ENCODE measurements around the gene TMX4. TPM values are rescaled to one million over a fixed set of nuclear protein-coding genes. Genes with fewer than 3 reads are reported as not detected.

TMX4 gene
- total and polyA plus RNA-seq, 2 of the 8 experiments (the other 6 are each of a cell fraction or from before 2014, with no cell fraction given): 2.1 to 7.8 TPM

DNA sequence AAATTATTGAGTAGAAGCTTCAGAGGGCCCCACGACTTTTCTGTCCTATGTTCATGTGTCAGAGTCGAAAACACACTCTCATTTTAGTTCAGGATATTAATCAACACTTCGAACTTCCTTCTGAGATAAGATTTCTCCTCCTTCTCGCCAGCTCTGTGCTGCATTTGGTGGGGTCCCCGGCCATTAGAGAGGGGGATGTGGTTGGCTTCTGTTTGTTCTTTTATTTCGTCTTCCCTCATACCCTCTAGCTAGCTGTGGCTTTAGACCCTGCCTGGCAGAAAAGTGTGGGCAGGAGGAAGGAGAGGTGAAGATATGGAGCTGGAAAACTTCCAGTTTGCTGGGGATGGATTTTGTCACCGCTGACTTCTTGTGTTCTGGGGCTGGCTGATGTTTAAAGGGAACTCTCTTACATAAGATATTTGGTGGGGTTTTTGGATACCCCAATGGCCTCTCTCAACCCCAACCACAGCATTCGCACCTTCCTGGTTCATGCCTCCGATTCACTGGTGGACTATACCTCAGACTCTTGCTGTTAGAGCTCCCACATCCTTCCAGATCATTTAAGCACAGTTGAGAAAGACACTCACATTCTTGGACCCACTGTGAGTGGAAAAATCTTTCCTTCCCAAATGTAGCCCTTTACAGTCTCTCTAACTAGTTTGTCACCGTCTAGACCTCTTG lies 30.7 kb upstream of the TMX4 start:
- DNase-seq (ENCODE audit: low read depth in 1 of 2, low spot score in 2 of 2) (no peak), FAIRE-seq (no peak)
- no peaks in the 10 kb centered on the region; the same call in 1 of the 2 replicates for H3K23me2 ChIP-seq (ENCODE audit: low read depth, low read length)
- H3K4ac ChIP-seq (replicated peaks; ENCODE audit: insufficient read length, low read depth, low read length): no peak overlapping the region
- H4K91ac ChIP-seq (replicated peaks; ENCODE audit: insufficient read length, low read length): no peak overlapping the region
- H2BK12ac ChIP-seq (ENCODE audit: low read depth, low read length): no peak overlapping the region
- H3K79me2 ChIP-seq (ENCODE audit: control insufficient read depth in 1 of 2, insufficient read depth in 2 of 2, low read length in 2 of 2): no peaks in the 10 kb centered on the region
- H4K5ac ChIP-seq (ENCODE audit: insufficient read length, low read depth, low read length): no peak overlapping the region
- no peaks in the 10 kb centered on the region for H3K4me1 ChIP-seq (replicated peaks in 1 of 4; ENCODE audit: control insufficient read depth in 3 of 4, insufficient read depth in 4 of 4, low read length in 3 of 4)
- no peak overlapping the region for H3K23ac ChIP-seq (ENCODE audit: insufficient read length)
- H2AFZ ChIP-seq (ENCODE audit: low read length): no peak overlapping the region
- 89% methylated on average over 10 of the region's 10 CpGs; no CpG with 5 or more reads in 1 of the 2 experiments for WGBS, 2 experiments (ENCODE audit: extremely low coverage in 1 of 2, insufficient coverage in 1 of 2, insufficient read length in 1 of 2, insufficient replicate concordance in 2 of 2, low coverage in 1 of 2, low lambda C conversion rate in 2 of 2, missing lambda C conversion rate in 1 of 2)
- no peak overlapping the region for H2BK15ac ChIP-seq (ENCODE audit: low read length)
- ChIA-PET CTCF (ENCODE audit: partially characterized antibody) (interaction anchor here (0.9 to 1.3 kb wide), 3 partner anchors 17 to 335 kb away, joined by 3 read pairs; no protein-coding TSS in a partner anchor), POLR2A (ENCODE audit: partially characterized antibody) (no interaction called here)
- H3K56ac ChIP-seq (replicated peaks; ENCODE audit: insufficient read length, low read depth, low read length): no peak overlapping the region
- no peaks in the 10 kb centered on the region for H3K79me1 ChIP-seq (ENCODE audit: low read depth, low read length)
- no peaks in the 10 kb centered on the region for H3K27me3 ChIP-seq (replicated peaks in 1 of 4; ENCODE audit: control insufficient read depth in 3 of 4, extremely low read depth in 1 of 4, insufficient read depth in 3 of 4, low read length in 3 of 4)
- H3K9ac ChIP-seq (replicated peaks in 1 of 4; ENCODE audit: extremely low read depth in 1 of 4, low read depth in 3 of 4, low read length in 3 of 4): no peak overlapping the region
- H3K4me2 ChIP-seq (ENCODE audit: insufficient read depth in 1 of 2, low read depth in 2 of 2, low read length in 2 of 2): no peak overlapping the region
- H2BK5ac ChIP-seq (ENCODE audit: low read depth, low read length): no peak overlapping the region
- H2BK20ac ChIP-seq (ENCODE audit: low read length): no peak overlapping the region
- H2AK5ac ChIP-seq (ENCODE audit: low read depth, low read length): no peak overlapping the region
- no peaks in the 10 kb centered on the region for H3K36me3 ChIP-seq (ENCODE audit: control insufficient read depth in 2 of 4, insufficient read depth in 4 of 4, low read length in 3 of 4)
- no peak overlapping the region for H4K8ac ChIP-seq (ENCODE audit: extremely low read depth, insufficient read depth, low read length)
- no peaks in the 10 kb centered on the region for H4K20me1 ChIP-seq (replicated peaks in 1 of 2; ENCODE audit: control insufficient read depth in 1 of 2, insufficient read depth in 2 of 2, low read length in 2 of 2)
- H3K27ac ChIP-seq (ENCODE audit: low read depth, low read length): no peak overlapping the region
- no peak overlapping the region for H2BK120ac ChIP-seq (replicated peaks; ENCODE audit: low read depth, low read length)
- H3K4me3 ChIP-seq (ENCODE audit: extremely low read depth in 1 of 4, insufficient read depth in 2 of 4, low read depth in 3 of 4, low read length in 4 of 4): no peak overlapping the region
- no peak overlapping the region for H3K18ac ChIP-seq (ENCODE audit: extremely low read depth, low read length)
- TF ChIP-seq CEBPB (IDR thresholded peaks at IDR 0.05; ENCODE audit: low read depth, low read length) (no peak), JUN (IDR thresholded peaks at IDR 0.05; ENCODE audit: low read depth, low read length) (no peak), EGR1 (IDR thresholded peaks at IDR 0.05; ENCODE audit: borderline replicate concordance, low read depth, low read length) (no peak), TAF1 (IDR thresholded peaks at IDR 0.05; ENCODE audit: low read depth, low read length) (no peak), TAF7 (optimal IDR thresholded peaks at IDR 0.05; ENCODE audit: borderline replicate concordance, low read depth, low read length) (no peak), GTF2F1 (IDR thresholded peaks at IDR 0.05; ENCODE audit: borderline replicate concordance, low read depth, low read length) (no peak), RNF2 (IDR thresholded peaks at IDR 0.05; ENCODE audit: borderline replicate concordance, low read depth, low read length, missing control alignments, poor library complexity, severe bottlenecking) (no peak), SUZ12 (IDR thresholded peaks at IDR 0.05; ENCODE audit: low read length) (no peak), SIX5 (IDR thresholded peaks at IDR 0.05; ENCODE audit: low read depth, low read length) (no peak), HDAC2 (IDR thresholded peaks at IDR 0.05; ENCODE audit: borderline replicate concordance in 1 of 2, low read depth in 2 of 2, low read length in 2 of 2) (no peak), CBX5 (IDR thresholded peaks at IDR 0.05; ENCODE audit: low read depth, low read length) (no peak)
- no peaks in the 10 kb centered on the region for H3K9me3 ChIP-seq (ENCODE audit: insufficient read depth in 2 of 2, low read depth in 1 of 2, low read length in 1 of 2)
- H3K14ac ChIP-seq (ENCODE audit: insufficient read length): no peak overlapping the region

Measured in H1 (cell line).